GM18519 (cell line): ENCODE measurements around the gene FAAH.

Experiments used
- ATAC-seq: cut with Tn5 transposase; IDR thresholded peaks from one replicate; pipeline ENCODE4 v1.9.1; 2021; ENCODE audit warnings: mild to moderate bottlenecking, moderate library complexity; ENCODE audit not compliant: unreplicated experiment, low FRiP score

FAAH gene

DNA sequence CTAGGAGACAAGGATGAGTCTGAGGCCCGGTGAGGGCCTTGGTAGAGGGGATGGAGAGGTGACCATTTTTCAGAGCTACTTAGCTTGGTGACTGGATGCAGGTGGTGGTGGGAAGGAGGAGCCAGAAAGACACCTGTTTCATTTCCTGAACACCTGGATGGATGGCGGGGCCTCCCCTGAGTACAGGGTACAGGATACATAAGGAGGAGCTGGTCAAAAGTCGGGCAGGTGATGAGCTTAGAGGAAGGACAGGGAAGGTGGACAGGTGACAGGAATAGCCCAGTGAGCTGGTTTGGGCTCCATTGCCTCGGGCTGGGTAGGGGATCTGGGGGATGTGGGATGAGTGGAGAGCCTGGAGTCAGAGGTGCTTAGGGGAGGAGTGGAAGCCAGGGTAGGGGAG is 6.3 kb downstream of the FAAH start:
- ATAC-seq: no peak

DNA sequence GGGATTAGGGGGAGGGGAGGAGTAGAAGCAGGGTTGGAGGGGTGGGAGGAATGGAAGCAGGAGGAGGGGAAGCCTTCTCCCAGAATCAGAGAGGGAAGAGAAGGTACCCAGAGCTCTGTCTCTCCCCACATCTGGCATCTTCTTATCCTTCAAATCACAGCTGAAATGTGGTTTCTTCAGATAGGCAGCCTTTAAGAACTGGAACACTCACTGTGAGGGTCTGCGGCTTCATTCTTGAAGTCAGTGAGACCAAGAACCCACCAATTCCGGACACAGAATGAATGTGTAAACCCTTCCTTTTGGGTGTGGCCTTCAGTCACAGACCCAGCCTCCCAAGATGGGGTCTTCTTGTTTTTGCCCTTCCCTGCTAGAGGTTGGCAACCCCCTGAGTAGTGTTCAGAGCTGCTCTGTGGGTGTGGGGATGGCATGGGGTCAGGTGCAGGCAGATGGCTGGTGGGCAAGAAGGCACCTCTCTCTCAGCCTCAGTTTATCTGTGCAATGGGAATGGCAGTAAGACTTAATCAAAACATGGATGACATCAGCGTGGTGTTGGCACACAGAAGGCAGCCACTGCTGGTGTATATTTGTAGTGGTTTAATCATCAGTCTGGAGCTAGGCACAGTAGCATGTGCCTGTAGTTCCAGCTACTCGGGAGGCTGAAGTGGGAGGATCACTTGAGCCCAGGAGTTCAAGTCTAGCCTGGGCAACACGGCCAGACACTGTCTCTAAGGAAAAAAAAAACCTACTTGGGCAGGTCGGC is 7.2 kb downstream of the FAAH start:
- ATAC-seq: no peak

GRCh38 chr1:46401964-46402626 is 8.0 kb downstream of the FAAH start:
- no peak for ATAC-seq

- ATAC-seq: no peak
These were observed 9.8 kb downstream of the FAAH start for GRCh38 chr1:46403916-46404315.

- ATAC-seq: no peak
These were observed 10.5 kb downstream of the FAAH start for GRCh38 chr1:46404482-46405196.

DNA sequence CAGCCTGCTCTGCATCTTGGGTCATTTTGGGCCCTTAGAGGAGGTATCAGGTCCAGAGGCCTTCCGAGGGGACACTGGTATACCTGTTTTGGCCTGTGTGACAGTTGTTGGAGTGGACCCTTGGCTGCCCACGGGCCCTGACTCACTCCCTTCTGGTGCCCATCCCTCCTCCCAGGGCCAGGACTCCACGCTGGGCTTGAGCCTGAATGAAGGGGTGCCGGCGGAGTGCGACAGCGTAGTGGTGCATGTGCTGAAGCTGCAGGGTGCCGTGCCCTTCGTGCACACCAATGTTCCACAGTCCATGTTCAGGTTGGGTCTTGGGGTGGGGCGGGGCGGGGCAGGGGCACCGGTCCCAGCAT is 11.1 kb downstream of the FAAH start:
- no peak for ATAC-seq

- ATAC-seq: no peak
These were observed 11.6 kb downstream of the FAAH start for GRCh38 chr1:46405724-46406123.

DNA sequence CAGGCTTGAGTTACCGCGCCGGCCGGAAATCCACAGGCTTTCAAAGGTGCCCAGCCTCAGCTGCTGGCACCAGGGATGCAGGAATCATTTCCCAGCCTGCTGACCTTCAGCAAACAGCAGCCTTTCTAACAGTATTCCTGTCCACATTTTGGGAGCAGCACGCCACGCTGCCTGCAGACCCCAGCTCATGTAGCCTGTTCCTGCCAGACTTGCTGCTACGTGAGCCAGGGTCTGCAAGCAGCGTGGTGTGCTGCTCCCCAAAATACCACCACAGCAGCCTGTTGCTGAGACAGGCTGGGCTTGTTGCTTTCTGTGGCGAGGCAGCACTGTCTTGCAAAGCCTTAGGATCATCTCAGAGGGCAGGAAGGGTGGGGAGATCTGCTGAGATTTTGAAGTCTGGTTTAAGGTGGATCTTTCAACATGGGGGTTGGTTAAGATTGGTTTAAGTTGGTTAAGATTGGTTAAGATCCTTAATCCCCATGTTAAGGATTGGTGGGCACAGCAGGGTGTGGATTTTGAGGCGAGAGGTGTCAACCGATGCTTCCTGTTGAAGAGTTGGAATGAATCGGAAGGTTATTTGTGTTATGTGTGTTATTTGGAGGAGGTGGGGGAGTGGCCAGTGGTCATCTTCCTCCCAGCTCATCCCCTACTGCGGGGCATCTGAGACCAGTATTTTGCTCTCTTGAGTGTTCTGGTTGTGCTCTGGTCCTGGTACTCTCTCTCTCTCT is 12.9 kb downstream of the FAAH start:
- ATAC-seq: no peak

DNA sequence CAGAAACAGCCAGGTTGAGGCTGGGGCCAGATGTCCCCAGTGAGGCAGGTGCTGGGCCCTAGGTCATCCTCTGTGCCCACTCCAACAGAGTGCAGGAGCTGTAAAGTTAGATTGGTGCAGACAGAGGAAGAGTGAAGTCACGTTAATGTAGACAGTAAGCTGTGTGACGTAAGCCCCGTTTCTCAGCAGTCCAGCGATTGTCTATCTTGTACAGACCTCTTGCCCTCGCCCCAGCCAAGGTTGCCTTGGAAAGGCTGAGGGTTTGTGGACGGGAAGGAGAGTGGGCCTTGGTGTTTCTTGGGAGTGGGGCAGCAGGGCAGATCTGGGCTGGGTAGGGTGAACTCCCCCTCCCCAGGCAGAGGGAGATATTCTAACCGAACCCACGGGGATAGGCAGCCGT is 13.5 kb downstream of the FAAH start:
- ATAC-seq: no peak

DNA sequence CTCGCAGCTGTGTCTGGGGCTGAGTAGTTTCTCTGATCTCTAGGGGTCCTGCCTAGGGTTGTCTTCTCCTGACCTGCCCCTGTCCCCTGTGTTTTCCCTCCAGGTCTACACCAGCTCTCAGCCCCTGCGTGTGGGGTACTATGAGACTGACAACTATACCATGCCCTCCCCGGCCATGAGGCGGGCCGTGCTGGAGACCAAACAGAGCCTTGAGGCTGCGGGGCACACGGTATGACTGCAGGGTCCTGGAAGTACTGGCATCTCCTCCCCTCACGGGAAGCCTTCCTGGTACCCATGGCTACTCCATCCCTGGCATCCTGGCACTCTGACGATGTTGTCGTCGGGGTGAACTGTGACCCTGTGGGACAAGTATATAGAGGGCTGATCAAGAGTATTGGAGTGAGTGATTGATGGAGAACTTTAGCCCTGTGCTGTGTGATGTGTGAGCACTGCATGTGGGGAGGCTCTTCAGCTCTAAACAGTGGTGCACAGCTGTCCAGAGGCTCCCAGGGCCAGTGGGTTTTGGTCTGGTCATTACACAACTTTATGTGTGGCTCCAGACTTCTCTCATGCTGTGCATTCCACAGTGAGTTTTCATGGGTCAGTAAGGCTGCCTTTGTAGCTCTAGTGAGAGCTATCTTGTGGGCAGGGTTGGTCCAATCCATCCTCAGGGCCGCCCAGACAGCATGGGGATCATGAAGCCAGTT is 14.4 kb downstream of the FAAH start:
- no peak for ATAC-seq

DNA sequence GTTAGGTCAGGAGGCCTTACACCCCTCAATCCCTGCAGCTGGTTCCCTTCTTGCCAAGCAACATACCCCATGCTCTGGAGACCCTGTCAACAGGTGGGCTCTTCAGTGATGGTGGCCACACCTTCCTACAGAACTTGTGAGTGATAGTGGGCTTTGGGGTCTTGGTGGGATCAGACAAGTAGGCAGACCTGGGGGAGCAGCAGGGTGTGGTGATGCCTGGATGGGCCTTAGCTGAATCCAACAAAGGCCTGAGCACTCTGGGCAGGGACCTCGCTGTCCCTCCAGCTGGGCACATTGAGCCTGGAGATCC is 14.9 kb downstream of the FAAH start:
- ATAC-seq: no peak

DNA sequence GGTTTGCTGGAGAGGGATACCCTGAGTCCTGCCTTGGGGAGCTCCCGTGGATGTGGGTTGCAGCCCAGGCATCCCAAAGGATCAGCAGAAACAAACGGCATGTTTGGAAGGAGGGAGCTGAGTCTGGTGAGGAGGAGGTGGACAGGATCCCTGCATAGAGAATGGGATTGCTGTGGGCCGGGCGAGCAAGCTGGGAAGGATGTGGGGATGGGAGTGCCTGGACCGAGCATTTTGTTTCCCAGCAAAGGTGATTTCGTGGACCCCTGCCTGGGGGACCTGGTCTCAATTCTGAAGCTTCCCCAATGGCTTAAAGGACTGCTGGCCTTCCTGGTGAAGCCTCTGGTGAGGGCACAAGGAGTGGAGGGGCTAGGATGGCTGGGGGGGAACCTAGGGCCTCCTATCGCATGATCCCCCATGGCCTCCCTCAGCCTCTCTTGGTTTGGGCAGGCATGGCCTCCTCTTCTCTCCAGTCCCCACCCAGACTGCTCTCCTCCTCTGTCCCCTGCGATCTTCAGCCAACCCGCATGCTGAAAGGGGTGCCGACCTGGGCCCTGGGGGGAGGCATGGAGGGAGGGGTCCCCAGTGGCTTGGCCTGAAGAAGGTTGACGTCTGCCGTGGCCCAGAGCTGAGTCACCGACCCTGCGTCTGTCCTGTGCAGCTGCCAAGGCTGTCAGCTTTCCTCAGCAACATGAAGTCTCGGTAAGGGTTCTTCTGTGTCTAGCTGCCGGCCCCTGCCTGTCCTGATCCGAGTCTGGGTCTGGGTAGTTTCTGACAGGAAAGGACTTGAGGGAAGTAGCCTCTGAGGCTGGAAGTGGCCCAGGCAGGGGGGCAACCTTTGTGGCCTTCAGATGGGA is 16.3 kb downstream of the FAAH start:
- no peak for ATAC-seq

DNA sequence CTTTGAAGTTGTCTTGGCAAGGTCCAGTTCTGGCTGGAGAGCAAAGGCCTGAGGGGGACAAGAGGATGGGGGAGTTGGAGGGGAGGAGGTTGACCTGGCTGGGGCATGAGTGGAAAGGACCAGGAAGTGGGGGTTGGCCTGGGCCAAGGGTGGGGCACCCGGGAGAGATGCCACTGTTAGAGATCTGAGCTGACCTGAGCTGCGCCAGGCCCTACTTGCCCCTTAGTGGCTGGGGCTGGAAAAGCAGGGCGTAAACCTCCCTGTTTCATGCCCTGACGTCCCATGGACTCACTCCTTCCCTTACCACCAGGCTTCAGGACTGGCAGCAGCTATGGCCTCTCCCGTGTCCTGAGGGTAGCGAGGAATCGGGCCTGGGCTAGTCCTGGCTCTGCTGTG is 16.9 kb downstream of the FAAH start:
- ATAC-seq: no peak

DNA sequence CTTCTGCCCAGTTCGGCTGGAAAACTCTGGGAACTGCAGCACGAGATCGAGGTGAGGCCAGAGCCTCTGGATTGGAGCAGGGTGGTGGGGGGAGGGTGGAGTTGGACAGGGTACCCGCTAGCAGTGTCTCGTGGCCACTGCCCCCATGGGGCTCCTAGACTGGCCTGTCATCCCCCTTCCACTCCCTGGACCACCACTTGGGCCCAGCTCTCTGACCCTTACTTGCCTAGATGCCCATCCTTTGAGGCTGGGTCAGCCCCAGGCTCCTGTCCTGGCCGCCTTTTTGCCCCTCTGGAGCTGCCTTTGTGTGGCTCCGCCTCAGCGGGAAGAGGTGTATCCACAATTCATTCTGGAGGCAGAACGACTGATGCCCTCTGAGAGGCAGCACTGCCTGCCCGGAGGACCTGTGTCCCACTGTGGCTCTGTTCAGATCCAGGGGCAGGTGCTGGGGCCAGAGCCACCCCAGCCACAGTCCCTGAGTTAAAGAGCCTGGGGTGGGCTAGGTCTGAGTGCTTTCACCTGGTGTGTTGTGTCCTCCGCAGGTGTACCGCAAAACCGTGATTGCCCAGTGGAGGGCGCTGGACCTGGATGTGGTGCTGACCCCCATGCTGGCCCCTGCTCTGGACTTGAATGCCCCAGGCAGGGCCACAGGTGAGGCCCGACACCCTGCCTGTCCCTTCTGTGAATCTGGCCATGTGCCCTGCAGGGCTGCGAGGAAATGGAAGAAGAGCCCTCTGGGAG is 17.7 kb downstream of the FAAH start:
- ATAC-seq: no peak

- no peak for ATAC-seq
These were observed 18.9 kb downstream of the FAAH start for GRCh38 chr1:46412893-46413595.

GRCh38 chr1:46413596-46413985 is 19.5 kb downstream of the FAAH start:
- ATAC-seq: peak; percentile 59

- ATAC-seq: no peak
These were observed 21.4 kb downstream of the FAAH start for GRCh38 chr1:46415514-46415913.

DNA sequence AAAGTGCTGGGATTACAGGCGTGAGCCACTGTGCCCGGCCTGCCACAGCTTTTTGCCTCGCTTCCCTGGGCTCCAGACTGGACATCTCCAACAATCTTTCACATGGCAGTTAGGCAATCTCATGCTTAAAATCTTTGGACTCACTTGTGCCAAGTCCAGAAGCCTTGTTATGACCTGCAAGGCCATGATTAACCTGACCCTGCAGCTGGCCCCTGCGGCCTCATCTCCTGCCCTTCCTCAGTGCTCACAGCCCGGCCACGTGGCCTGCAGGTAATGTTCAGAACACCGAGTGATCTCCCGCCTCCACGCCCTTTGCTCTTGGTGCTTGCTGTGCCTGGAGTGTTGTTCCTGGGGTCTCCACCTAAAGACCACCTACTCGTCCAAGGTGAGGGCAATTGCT is 24.9 kb downstream of the FAAH start:
- ATAC-seq: no peak

- ATAC-seq: no peak
These were observed 26.4 kb downstream of the FAAH start for GRCh38 chr1:46420533-46420915.
